CD8-positive, alpha-beta memory T cell (primary cell): ENCODE results near the gene CTNNA2. TPM values are rescaled to one million over a fixed set of nuclear protein-coding genes. Genes with fewer than 3 reads are reported as not detected.

Experiments used
- CTCF ChIA-PET: fragments of 350-600 bp; sonication (Branson Sonifier 250); formaldehyde crosslinking; loops from one replicate; lab custom pipeline; 2021; ENCODE audit warnings: antibody characterized with exemption; lab: Charles Lee
- POLR2A ChIA-PET: fragments of 350-600 bp; sonication (Branson Sonifier 250); formaldehyde crosslinking; loops from one replicate; lab custom pipeline; 2021; ENCODE audit warnings: antibody characterized with exemption; lab: Charles Lee
- DNase-seq, 5 donors: peaks; one replicate each; pipeline versions ENCODE4 v3.0.0 to v3.0.0-alpha.2; 2020 to 2022; ENCODE audit warnings: mixed read lengths in 1 of 5
- H3K27ac ChIP-seq: one replicate; pipeline ENCODE4 v1.7.0; 2013; ENCODE audit warnings: low read depth, mild to moderate bottlenecking, low read length, moderate library complexity
- H3K27me3 ChIP-seq: 2 replicates; pipeline ENCODE4 v1.7.0; 2013; ENCODE audit warnings: low read length, mild to moderate bottlenecking; ENCODE audit not compliant: insufficient read depth, poor library complexity, severe bottlenecking
- H3K36me3 ChIP-seq: 2 replicates; pipeline ENCODE4 v1.7.0; 2013; ENCODE audit warnings: mild to moderate bottlenecking, low read length, moderate library complexity; ENCODE audit not compliant: insufficient read depth
- H3K4me1 ChIP-seq: 2 replicates; pipeline ENCODE4 v1.7.0; 2013; ENCODE audit warnings: mild to moderate bottlenecking, low read length, moderate library complexity; ENCODE audit not compliant: insufficient read depth
- H3K4me3 ChIP-seq: 2 replicates; pipeline ENCODE4 v1.7.0; 2013; ENCODE audit warnings: mild to moderate bottlenecking, low read length
- H3K9me3 ChIP-seq: 2 replicates; pipeline ENCODE4 v1.7.0; 2013; ENCODE audit warnings: mild to moderate bottlenecking, low read length
- H3K27ac Mint-ChIP-seq, 8 donors: one replicate each; pipeline ENCODE4 v1.8.0; 2020 to 2021; ENCODE audit warnings: mixed read lengths in 8 of 8, mild to moderate bottlenecking in 6 of 8, inconsistent platforms in 3 of 8, moderate library complexity in 3 of 8
- H3K27me3 Mint-ChIP-seq, 2 donors: one replicate each; pipeline ENCODE4 v1.8.0; 2020 to 2021; ENCODE audit warnings: mixed read lengths in 2 of 2, mild to moderate bottlenecking in 1 of 2, moderate library complexity in 1 of 2
- H3K36me3 Mint-ChIP-seq, 3 donors: one replicate each; pipeline ENCODE4 v1.8.0; 2020 to 2021; ENCODE audit warnings: mixed read lengths in 3 of 3, inconsistent platforms in 1 of 3, mild to moderate bottlenecking in 1 of 3
- H3K4me1 Mint-ChIP-seq, 3 donors: one replicate each; pipeline ENCODE4 v1.8.0; 2020 to 2021; ENCODE audit warnings: mixed read lengths in 3 of 3, inconsistent platforms in 1 of 3, mild to moderate bottlenecking in 1 of 3
- H3K4me3 Mint-ChIP-seq, 7 donors: one replicate each; pipeline ENCODE4 v1.8.0; 2020 to 2021; ENCODE audit warnings: mixed read lengths in 7 of 7, mild to moderate bottlenecking in 6 of 7, moderate library complexity in 4 of 7, inconsistent platforms in 2 of 7
- H3K9me3 Mint-ChIP-seq, 5 donors: one replicate each; pipeline ENCODE4 v1.8.0; 2020 to 2022; ENCODE audit warnings: mixed read lengths in 5 of 5, mild to moderate bottlenecking in 3 of 5, moderate library complexity in 2 of 5, inconsistent platforms in 1 of 5
- polyA plus RNA-seq: library from polyadenylated mRNA; unstranded; fragments of 300-500 nt; fragmentation: Illumina TruSeq; gene quantifications from one replicate; pipeline ENCODE4 v1.2.3, GENCODE V29; 2021
- total RNA-seq, 2 experiments: library from RNA; stranded (reverse); gene quantifications; one replicate each; pipeline ENCODE4 v1.2.3, GENCODE V29; 2021

CTNNA2 gene
- total and polyA plus RNA-seq, 3 experiments from 2014 or later, result not detected

DNA sequence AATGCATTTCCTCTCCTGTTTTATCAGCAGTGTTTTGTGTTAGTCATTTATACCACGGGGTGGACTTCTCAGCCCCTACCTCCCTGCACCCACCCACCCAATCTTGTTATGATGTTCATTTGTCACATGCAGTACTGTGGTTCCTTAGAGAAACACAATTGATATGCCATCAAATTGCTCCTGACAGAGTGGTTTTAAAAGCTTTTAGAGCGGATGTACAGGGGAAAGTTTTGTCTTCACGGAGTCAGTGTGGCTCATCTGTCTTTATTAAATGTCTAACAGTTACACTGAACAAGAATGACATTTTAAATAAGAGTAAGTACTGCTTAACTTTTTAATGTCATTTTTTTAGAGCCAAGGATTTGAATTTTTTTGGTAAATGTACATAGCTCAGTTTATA lies 634.8 kb downstream of the CTNNA2 start:
- no peak overlapping the region for H3K27ac ChIP-seq
- no peak overlapping the region for H3K27ac Mint-ChIP-seq
- H3K4me3 Mint-ChIP-seq, result no peak overlapping the region
- no peaks in the 10 kb centered on the region for H3K4me1 ChIP-seq
- no peaks in the 10 kb centered on the region for H3K36me3 ChIP-seq
- no peak for DNase-seq
- CTCF ChIA-PET, result no interaction called here
- POLR2A ChIA-PET, result no interaction called here
- H3K27me3 ChIP-seq, result no peaks in the 10 kb centered on the region
- H3K9me3 Mint-ChIP-seq, result peaks cover 0 to 16% (median 7%) of the 10 kb centered on the region in 5 donors
- H3K27me3 Mint-ChIP-seq, result peaks cover 0 to 1% of the 10 kb centered on the region in 2 donors
- no peak overlapping the region for H3K4me3 ChIP-seq
- no peaks in the 10 kb centered on the region for H3K4me1 Mint-ChIP-seq
- H3K36me3 Mint-ChIP-seq, result no peaks in the 10 kb centered on the region
- no peaks in the 10 kb centered on the region for H3K9me3 ChIP-seq

DNA sequence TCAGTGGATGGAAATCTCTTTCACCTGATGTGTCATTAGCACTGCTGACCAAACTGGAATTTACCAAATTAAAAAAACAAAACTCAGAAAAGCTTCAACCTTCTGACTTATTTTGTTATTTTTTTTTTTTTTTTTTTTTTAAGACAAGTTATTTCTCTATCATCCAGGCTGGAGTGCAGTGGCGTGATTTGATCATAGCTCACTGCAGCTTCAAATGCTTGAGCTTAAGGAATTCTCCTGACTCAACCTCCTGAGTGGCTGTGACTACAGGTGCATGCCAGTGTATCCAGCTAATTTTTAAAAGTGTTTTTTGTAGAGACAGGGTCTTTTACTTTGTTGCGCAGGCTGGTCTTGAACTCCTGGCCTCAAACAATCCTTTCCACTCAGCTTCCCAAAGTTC lies 636.1 kb downstream of the CTNNA2 start:
- no peaks in the 10 kb centered on the region for H3K4me1 ChIP-seq
- Mint-ChIP-seq H3K36me3 (no peaks in the 10 kb centered on the region), H3K4me1 (no peaks in the 10 kb centered on the region), H3K27me3 (peaks cover 0 to 1% of the 10 kb centered on the region in 2 donors), H3K9me3 (peaks cover 0 to 13% (median 7%) of the 10 kb centered on the region in 5 donors), H3K4me3 (no peak overlapping the region), H3K27ac (no peak overlapping the region)
- ChIA-PET CTCF (no interaction called here), POLR2A (no interaction called here)
- H3K9me3 ChIP-seq, result no peaks in the 10 kb centered on the region
- H3K4me3 ChIP-seq, result no peak overlapping the region
- no peaks in the 10 kb centered on the region for H3K27me3 ChIP-seq
- DNase-seq, result no peak
- H3K27ac ChIP-seq, result no peak overlapping the region
- no peaks in the 10 kb centered on the region for H3K36me3 ChIP-seq

DNA sequence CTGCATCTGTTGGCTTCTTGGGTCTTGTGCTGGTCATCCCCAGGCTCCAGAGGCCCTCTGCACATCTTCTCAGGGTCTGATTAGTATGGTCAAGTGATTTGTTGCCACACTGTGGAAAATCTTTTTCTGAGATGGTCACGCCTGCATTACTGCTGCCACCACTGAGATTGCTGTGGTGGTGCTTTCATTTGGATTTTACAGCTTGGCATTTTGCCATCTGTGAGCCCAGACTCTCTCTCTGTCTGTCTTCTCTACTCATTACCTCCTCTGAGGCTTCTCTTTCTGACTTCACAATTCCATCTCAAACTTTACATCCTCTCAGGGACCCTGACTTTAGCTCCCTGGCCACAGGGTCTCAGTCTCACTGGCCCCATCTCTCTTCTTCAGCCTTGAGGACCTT lies 637.1 kb downstream of the CTNNA2 start:
- H3K27ac Mint-ChIP-seq, result peak overlapping the region in 1 of 8 donors; percentile 65
- H3K27me3 Mint-ChIP-seq, result peaks cover 0 to 1% of the 10 kb centered on the region in 2 donors
- no peaks in the 10 kb centered on the region for H3K4me1 ChIP-seq
- peaks cover 0 to 15% (median 5%) of the 10 kb centered on the region in 5 donors for H3K9me3 Mint-ChIP-seq
- H3K27me3 ChIP-seq, result no peaks in the 10 kb centered on the region
- no peak overlapping the region for H3K27ac ChIP-seq
- H3K9me3 ChIP-seq, result no peaks in the 10 kb centered on the region
- no peak overlapping the region for H3K4me3 ChIP-seq
- no peaks in the 10 kb centered on the region for H3K4me1 Mint-ChIP-seq
- H3K36me3 Mint-ChIP-seq, result no peaks in the 10 kb centered on the region
- DNase-seq, result no peak
- H3K36me3 ChIP-seq, result no peaks in the 10 kb centered on the region
- H3K4me3 Mint-ChIP-seq, result no peak overlapping the region
- ChIA-PET CTCF (no interaction called here), POLR2A (no interaction called here)

DNA sequence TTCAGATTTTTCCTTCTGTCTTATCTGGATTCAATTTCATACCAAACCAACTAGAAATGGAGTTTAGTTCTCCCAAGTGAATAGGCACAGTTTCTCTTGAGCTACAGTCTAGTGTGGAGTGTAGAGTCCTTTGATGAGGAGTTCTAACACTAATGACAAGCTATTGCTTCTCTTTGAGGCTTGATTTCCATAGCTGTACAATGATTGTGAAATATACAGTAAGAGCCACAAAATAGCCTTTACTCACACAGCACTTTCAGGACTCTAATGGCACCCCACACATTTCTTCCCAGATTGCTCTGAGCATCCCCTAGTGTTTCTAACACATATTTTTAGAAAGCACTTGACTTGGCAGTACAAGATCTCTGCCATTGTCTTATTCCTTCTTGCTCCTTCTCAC lies 638.4 kb downstream of the CTNNA2 start:
- Histone ChIP-seq H3K4me1 (no peaks in the 10 kb centered on the region), H3K4me3 (no peak overlapping the region), H3K27me3 (no peaks in the 10 kb centered on the region), H3K9me3 (no peaks in the 10 kb centered on the region), H3K27ac (no peak overlapping the region), H3K36me3 (no peaks in the 10 kb centered on the region)
- no peaks in the 10 kb centered on the region for H3K4me1 Mint-ChIP-seq
- no peaks in the 10 kb centered on the region for H3K36me3 Mint-ChIP-seq
- POLR2A ChIA-PET, result no interaction called here
- no peak overlapping the region for H3K4me3 Mint-ChIP-seq
- peaks cover 0 to 15% (median 5%) of the 10 kb centered on the region in 5 donors for H3K9me3 Mint-ChIP-seq
- DNase-seq, result no peak
- H3K27me3 Mint-ChIP-seq, result peaks cover 0 to 1% of the 10 kb centered on the region in 2 donors
- no peak overlapping the region for H3K27ac Mint-ChIP-seq
- CTCF ChIA-PET, result no interaction called here

DNA sequence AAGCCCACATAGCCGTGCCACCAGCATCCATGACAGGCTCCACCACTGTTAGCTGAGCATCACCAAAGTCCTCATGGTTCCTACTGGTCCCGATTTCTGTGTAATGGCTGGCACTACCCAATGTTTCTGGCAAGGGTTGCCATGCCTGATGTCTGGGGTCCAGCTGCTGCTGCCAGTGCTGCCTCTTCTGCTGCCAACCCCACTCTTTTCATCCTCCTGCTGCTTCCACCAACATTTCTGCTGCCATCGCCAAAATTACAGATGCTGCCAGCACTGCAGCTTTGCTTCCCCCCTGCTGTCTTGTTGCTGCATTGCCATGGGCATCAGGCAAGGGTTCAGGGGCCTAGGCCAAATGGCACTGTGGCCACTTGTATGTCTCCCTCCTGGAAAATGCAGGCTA lies 638.8 kb downstream of the CTNNA2 start:
- Mint-ChIP-seq H3K4me1 (no peaks in the 10 kb centered on the region), H3K4me3 (no peak overlapping the region), H3K9me3 (peaks cover 0 to 15% (median 5%) of the 10 kb centered on the region in 5 donors), H3K27me3 (peaks cover 0 to 1% of the 10 kb centered on the region in 2 donors), H3K36me3 (no peaks in the 10 kb centered on the region), H3K27ac (no peak overlapping the region)
- no peaks in the 10 kb centered on the region for H3K4me1 ChIP-seq
- ChIA-PET POLR2A (no interaction called here), CTCF (no interaction called here)
- H3K9me3 ChIP-seq, result no peaks in the 10 kb centered on the region
- H3K27me3 ChIP-seq, result no peaks in the 10 kb centered on the region
- no peak overlapping the region for H3K4me3 ChIP-seq
- no peak for DNase-seq
- H3K36me3 ChIP-seq, result no peaks in the 10 kb centered on the region
- no peak overlapping the region for H3K27ac ChIP-seq

DNA sequence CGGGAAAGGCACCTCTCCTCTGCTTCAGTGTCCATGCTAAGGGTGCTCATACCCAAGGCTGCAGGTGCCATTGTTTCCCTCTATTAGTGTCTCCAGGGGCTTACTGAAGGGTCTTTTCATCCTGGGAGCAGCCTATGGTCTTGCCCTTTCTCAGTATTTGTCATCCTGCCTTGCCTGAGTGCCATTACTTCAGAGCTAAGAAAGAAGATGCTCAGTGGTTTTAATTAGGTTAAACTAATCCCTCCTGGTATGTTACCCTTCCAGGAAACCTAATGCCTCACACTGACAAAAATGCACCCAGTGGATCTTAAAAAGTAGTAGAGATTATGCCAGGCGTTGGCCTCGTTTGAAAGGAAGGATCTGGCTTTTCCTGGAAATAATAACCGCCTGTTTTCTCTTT lies 640.3 kb downstream of the CTNNA2 start:
- Histone ChIP-seq H3K27me3 (no peaks in the 10 kb centered on the region), H3K36me3 (no peaks in the 10 kb centered on the region), H3K9me3 (no peaks in the 10 kb centered on the region), H3K4me3 (no peak overlapping the region), H3K27ac (no peak overlapping the region), H3K4me1 (no peaks in the 10 kb centered on the region)
- DNase-seq, result no peak
- ChIA-PET POLR2A (no interaction called here), CTCF (interaction anchor here (1.0 kb wide), 1 partner anchor 86 kb away, joined by 3 read pairs; no protein-coding TSS in a partner anchor)
- Mint-ChIP-seq H3K27me3 (peaks cover 0 to 1% of the 10 kb centered on the region in 2 donors), H3K27ac (no peak overlapping the region), H3K36me3 (no peaks in the 10 kb centered on the region), H3K4me3 (no peak overlapping the region), H3K9me3 (peaks cover 0 to 15% (median 8%) of the 10 kb centered on the region in 5 donors), H3K4me1 (no peaks in the 10 kb centered on the region)

DNA sequence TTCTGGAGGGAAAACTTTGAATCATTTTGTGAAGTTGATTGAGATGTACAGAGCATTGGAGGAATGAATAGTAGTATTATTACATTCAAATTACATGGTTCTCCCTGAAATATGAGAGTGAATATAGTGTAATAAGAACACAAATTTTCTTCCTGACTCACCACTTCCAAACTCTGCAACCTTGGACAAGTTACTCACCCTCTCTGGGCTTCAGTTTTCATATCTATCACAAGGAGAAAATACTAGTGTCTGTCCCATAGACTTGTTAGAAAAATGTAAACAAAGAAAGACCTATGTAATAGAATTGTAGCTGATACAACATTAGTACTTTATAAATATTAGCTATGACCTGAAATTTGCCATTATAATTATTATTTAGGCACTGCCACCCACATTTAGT lies 640.9 kb downstream of the CTNNA2 start:
- Mint-ChIP-seq H3K9me3 (peaks cover 0 to 19% (median 10%) of the 10 kb centered on the region in 5 donors), H3K4me1 (no peaks in the 10 kb centered on the region), H3K27ac (no peak overlapping the region), H3K36me3 (no peaks in the 10 kb centered on the region), H3K27me3 (peaks cover 0 to 1% of the 10 kb centered on the region in 2 donors), H3K4me3 (no peak overlapping the region)
- CTCF ChIA-PET, result no interaction called here
- Histone ChIP-seq H3K36me3 (no peaks in the 10 kb centered on the region), H3K27me3 (no peaks in the 10 kb centered on the region), H3K27ac (peak overlapping the region; percentile 6), H3K9me3 (no peaks in the 10 kb centered on the region), H3K4me1 (no peaks in the 10 kb centered on the region), H3K4me3 (no peak overlapping the region)
- DNase-seq, result no peak
- POLR2A ChIA-PET, result no interaction called here

DNA sequence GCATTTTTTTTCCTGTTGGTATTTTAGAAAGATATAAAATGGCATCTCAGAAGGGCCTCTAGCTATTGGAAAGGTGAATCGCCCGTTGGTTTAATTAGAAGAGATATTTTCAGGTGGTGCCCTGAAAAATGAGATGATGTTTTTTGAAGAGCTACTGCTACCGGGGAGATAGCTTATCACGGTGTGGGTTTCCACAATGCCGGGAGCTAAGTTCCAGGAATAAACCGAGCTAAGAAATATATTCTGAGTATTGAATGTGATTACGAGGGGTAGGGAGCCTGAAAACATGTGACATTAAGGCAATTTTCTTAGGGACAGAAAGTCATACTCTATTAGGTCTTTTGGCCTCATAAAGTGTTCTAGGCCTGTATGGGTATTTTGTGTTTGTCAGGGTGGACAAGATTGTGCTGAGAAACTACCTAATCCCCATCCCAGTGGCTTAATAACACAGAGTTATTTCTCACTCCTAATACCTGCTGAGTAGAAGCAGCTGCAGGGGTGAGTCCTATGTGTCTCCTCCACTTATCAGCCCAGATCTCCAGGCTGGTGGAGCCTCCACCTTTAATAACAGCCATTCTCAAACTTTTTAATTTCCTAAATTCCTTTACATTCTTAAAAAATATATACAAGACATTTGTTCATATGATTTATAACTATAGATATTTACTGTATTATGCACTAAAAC lies 641.5 kb downstream of the CTNNA2 start:
- Mint-ChIP-seq H3K27ac (no peak overlapping the region), H3K36me3 (no peaks in the 10 kb centered on the region), H3K4me1 (no peaks in the 10 kb centered on the region), H3K9me3 (peaks cover 0 to 19% (median 12%) of the 10 kb centered on the region in 5 donors), H3K4me3 (no peak overlapping the region), H3K27me3 (peaks cover 0 to 1% of the 10 kb centered on the region in 2 donors)
- Histone ChIP-seq H3K36me3 (no peaks in the 10 kb centered on the region), H3K4me3 (no peak overlapping the region), H3K27ac (peak overlapping the region; percentile 6), H3K4me1 (no peaks in the 10 kb centered on the region), H3K9me3 (no peaks in the 10 kb centered on the region), H3K27me3 (no peaks in the 10 kb centered on the region)
- ChIA-PET POLR2A (no interaction called here), CTCF (no interaction called here)
- DNase-seq, result no peak
